NCI-H146 (cell line): ENCODE measurements around the gene LIPE.

Experiments used
- DNase-seq: peaks from one replicate; lab custom pipeline; 2025; lab: John Stamatoyannopoulos, UW

Gene LIPE

DNA sequence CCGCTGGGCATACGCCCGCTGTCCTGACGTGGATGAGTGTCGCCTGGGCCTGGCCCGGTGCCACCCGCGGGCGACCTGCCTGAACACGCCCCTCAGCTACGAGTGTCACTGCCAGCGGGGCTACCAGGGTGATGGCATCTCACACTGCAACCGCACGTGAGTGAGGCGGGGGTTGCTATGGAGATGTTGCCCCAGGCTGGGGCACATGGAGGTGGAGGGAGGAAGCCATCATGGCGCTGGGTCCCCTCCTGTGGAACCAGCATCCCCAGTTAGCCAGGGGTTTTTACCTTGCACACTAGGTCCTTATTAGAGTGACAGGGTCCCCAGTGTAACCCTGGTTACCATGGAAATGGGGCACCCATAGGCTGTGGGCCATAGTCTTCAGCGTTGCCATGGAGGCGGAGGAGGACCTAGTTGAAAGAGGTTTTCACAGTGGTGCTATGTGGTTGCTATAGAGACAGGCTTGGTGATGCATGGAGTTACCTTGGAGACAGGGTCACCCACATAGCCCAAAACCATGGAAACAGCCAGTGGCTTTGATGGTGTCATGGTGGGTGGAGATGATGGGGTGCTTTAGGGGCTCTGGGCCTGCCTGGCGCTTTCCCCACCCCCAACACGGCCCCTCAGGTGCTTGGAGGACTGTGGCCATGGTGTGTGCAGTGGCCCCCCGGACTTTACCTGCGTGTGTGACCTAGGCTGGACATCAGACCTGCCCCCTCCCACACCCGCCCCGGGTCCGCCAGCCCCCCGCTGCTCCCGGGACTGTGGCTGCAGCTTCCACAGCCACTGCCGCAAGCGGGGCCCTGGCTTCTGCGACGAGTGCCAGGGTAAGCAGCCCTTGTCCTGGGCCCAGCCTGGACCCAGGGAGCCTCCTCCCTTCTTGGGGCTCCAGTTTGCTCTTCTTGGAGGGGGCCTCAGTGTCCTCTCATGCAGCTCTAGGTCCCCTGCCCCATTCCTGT lies 74.6 kb downstream of the LIPE start:
- no peak for DNase-seq
